HEK293T (cell line): ENCODE measurements around the gene HS3ST4.

Source experiments
- CTCF ChIA-PET: fragments of 350-600 bp; formaldehyde crosslinking; extraction: SDS; loops from one replicate; lab custom pipeline; 2021; ENCODE audit warnings: antibody characterized with exemption, inconsistent platforms; lab: Yijun Ruan, JAX
- POLR2A ChIA-PET: fragments of 350-600 bp; formaldehyde crosslinking; extraction: SDS; loops from one replicate; lab custom pipeline; 2020; ENCODE audit warnings: antibody characterized with exemption, inconsistent platforms; lab: Yijun Ruan, JAX
- DNase-seq: peaks from one replicate; pipeline ENCODE4 v3.0.0; 2012; ENCODE audit warnings: mixed read lengths; ENCODE audit errors: extremely low spot score
- ARNT ChIP-seq: fragments of 450-650 bp; IDR thresholded peaks from 2 replicates; pipeline ENCODE4 v1.6.1; 2017; ENCODE audit warnings: mild to moderate bottlenecking
- BHLHE40 ChIP-seq: fragments of 450-650 bp; IDR thresholded peaks from 2 replicates; pipeline ENCODE4 v1.6.1; 2016; ENCODE audit warnings: mild to moderate bottlenecking, moderate library complexity, borderline replicate concordance
- CTBP1 ChIP-seq: fragments of 450-650 bp; IDR thresholded peaks from 2 replicates; pipeline ENCODE4 v1.6.1; 2016; ENCODE audit warnings: borderline replicate concordance
- ELF4 ChIP-seq: fragments of 450-650 bp; IDR thresholded peaks from 2 replicates; pipeline ENCODE4 v1.6.1; 2017; ENCODE audit warnings: antibody characterized with exemption
- FOXA1 ChIP-seq: fragments of 450-650 bp; IDR thresholded peaks from 2 replicates; pipeline ENCODE4 v1.6.1; 2016; ENCODE audit warnings: mild to moderate bottlenecking
- FOXK2 ChIP-seq: fragments of 450-650 bp; IDR thresholded peaks from 2 replicates; pipeline ENCODE4 v1.6.1; 2016; ENCODE audit warnings: mild to moderate bottlenecking
- FOXM1 ChIP-seq: fragments of 450-650 bp; IDR thresholded peaks from 2 replicates; pipeline ENCODE4 v1.6.1; 2017; ENCODE audit warnings: mild to moderate bottlenecking, borderline replicate concordance
- HDGF ChIP-seq: fragments of 450-650 bp; IDR thresholded peaks from 2 replicates; pipeline ENCODE4 v1.6.1; 2017; ENCODE audit warnings: antibody characterized with exemption, borderline replicate concordance
- L3MBTL2 ChIP-seq: fragments of 450-650 bp; conservative IDR thresholded peaks from 2 replicates; pipeline ENCODE4 v1.6.1; 2016; ENCODE audit warnings: mild to moderate bottlenecking
- LEF1 ChIP-seq: fragments of 450-650 bp; IDR thresholded peaks from 2 replicates; pipeline ENCODE4 v1.6.1; 2017; ENCODE audit warnings: mild to moderate bottlenecking, borderline replicate concordance
- NFRKB ChIP-seq: fragments of 450-650 bp; IDR thresholded peaks from 2 replicates; pipeline ENCODE4 v1.6.1; 2016; ENCODE audit warnings: mild to moderate bottlenecking, moderate library complexity
- PKNOX1 ChIP-seq: fragments of 450-650 bp; IDR thresholded peaks from 2 replicates; pipeline ENCODE4 v1.6.1; 2016
- SP1 ChIP-seq: fragments of 450-650 bp; IDR thresholded peaks from 2 replicates; pipeline ENCODE4 v1.6.1; 2017
- SUZ12 ChIP-seq: fragments of 450-650 bp; IDR thresholded peaks from 2 replicates; pipeline ENCODE4 v1.6.1; 2016; ENCODE audit warnings: mild to moderate bottlenecking
- TARDBP ChIP-seq: fragments of 450-650 bp; IDR thresholded peaks from 2 replicates; pipeline ENCODE4 v1.6.1; 2016
- ZNF384 ChIP-seq: fragments of 450-650 bp; IDR thresholded peaks from 2 replicates; pipeline ENCODE4 v1.6.1; 2016

Gene HS3ST4

DNA sequence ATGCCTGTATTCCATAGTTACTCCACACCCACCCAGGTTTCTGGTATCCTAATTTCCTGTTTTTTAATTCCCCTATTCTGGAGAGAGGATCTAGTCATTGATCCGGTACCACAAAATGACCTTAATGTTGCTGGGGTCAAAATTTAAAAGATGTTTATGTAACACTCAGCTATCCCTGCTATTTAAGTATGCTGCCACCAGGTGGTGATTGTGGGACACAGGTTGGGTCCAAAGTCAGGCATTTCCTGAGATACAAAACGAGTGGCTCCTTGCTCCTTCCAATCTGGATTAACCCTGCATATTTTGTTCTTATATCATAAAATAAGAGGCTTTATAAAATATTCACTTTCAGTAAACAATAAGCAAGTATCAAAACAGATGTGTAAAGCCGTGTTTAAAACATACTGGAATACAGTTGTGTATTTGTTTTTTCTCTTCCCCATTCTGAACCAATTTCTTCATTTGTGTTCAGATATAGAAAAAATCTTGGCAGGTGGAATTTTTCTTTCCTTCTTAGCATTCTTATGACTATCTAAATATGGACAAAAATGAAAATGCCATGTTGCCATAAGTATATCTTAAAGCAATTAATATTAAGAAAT, 16.3 kb downstream of the HS3ST4 start:
- DNase-seq = peak; percentile 21
- no peak for TF ChIP-seq NFRKB
- no peak for TF ChIP-seq FOXA1
- no peak for TF ChIP-seq CTBP1
- TF ChIP-seq ARNT = no peak
- no peak for TF ChIP-seq BHLHE40
- TF ChIP-seq TARDBP = no peak
- TF ChIP-seq LEF1 = no peak
- TF ChIP-seq SP1 = no peak
- TF ChIP-seq HDGF = no peak
- TF ChIP-seq ZNF384 = no peak
- no peak for TF ChIP-seq PKNOX1
- TF ChIP-seq FOXK2 = no peak
- no peak for TF ChIP-seq SUZ12
- TF ChIP-seq FOXM1 = no peak
- no peak for TF ChIP-seq ELF4
- no peak for TF ChIP-seq L3MBTL2
- ChIA-PET CTCF (interaction anchor here (0.6 to 0.7 kb wide), 2 partner anchors 767 to 1527 kb away, joined by 5 to 13 read pairs; no protein-coding TSS in a partner anchor), POLR2A (no interaction called here)

- DNase-seq = no peak
- ChIA-PET CTCF (no interaction called here), POLR2A (no interaction called here)
- TF ChIP-seq BHLHE40 = no peak
- no peak for TF ChIP-seq LEF1
- no peak for TF ChIP-seq SP1
- no peak for TF ChIP-seq NFRKB
- no peak for TF ChIP-seq HDGF
These were observed 17.5 kb downstream of the HS3ST4 start for GRCh38 chr16:25709213-25709612.

DNA sequence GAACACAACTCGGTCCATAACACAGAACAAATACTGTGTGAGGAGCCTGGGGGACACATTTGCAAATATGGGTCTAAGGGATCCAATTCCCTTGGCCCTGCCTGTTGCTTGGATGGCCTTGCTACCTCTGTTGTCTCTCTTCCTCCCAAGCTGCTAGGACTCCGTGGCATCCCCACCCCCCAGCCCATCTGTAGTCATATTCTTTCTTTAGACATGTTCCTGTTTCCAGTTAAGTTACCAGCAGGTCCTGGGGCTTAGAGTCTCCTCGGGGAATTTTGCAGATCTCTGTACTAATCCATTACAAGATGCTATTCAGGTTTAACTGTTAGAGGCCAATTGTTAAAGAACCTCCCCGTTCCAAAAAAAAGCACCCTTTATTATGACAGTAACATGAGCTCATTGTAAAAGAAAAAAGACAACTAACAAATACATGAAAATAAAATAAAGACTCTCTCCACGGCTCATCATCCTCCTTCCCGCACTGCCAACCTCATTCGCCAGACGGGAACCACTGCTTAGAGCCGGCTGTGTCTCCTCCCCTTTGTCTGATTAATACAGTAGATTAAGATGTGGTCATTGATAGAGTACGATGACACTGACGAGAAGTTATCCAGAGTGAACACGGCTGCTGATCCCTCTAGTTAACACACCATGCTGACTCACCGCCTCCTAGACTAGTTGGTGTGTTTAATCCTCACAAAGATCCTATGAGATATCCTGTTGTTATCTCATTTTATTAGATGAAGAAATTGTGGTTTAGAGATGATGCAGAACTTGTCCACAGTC, 22.2 kb downstream of the HS3ST4 start:
- no peak for DNase-seq
- ChIA-PET CTCF (no interaction called here), POLR2A (no interaction called here)
- no peak for TF ChIP-seq NFRKB
- TF ChIP-seq FOXA1 = no peak
- TF ChIP-seq SP1 = no peak
- no peak for TF ChIP-seq ELF4

- POLR2A ChIA-PET = no interaction called here
- CTCF ChIA-PET = interaction anchor here (0.6 kb wide), 1 partner anchor 438 kb away, joined by 8 read pairs; no protein-coding TSS in a partner anchor
- TF ChIP-seq LEF1 (no peak), TARDBP (no peak), HDGF (no peak), ZNF384 (no peak), L3MBTL2 (no peak), FOXM1 (no peak), FOXK2 (no peak), CTBP1 (no peak), FOXA1 (no peak), ELF4 (no peak), ARNT (no peak), SP1 (no peak), PKNOX1 (no peak), NFRKB (no peak), BHLHE40 (no peak), SUZ12 (no peak)
- DNase-seq = no peak
These were observed 24.4 kb downstream of the HS3ST4 start for GRCh38 chr16:25716186-25716585.

DNA sequence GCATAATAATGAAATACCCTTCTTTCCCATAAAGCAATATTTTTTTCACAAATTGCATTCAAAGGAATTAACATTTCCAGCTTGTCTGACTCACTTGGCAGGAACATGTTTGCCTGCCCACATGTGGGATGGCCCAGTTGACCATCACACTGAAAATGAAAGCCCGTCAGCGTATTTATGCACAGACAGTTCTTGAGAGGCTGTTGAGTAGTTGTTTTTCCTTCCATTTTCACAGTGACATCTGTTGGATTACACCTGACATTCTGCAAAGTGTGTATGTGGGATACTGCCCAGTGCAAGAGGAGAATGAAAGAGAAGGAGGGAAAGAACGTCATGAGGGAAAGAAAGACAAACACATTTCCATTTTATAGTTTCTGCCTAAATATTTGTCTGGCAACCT, 29.7 kb downstream of the HS3ST4 start:
- no peak for DNase-seq
- POLR2A ChIA-PET = no interaction called here
- TF ChIP-seq CTBP1 = no peak
- TF ChIP-seq NFRKB = no peak
- no peak for TF ChIP-seq ARNT
- TF ChIP-seq LEF1 = no peak
- no peak for TF ChIP-seq FOXM1
- no peak for TF ChIP-seq PKNOX1
- no peak for TF ChIP-seq SUZ12
- no peak for TF ChIP-seq HDGF
- TF ChIP-seq FOXA1 = no peak
- no peak for TF ChIP-seq L3MBTL2

More for the DNA sequence above, 29.7 kb downstream of the HS3ST4 start:
- CTCF ChIA-PET = no interaction called here
